ENCODE results near the gene WASHC2A. TPM values are rescaled to one million over a fixed set of nuclear protein-coding genes. Genes with fewer than 3 reads are reported as not detected.
"Not testable (repeated sequence)": the region's sequence is repeated elsewhere in the genome, so short reads cannot be mapped to it uniquely, and the experiment has no call there.

The WASHC2A gene
- total and polyA plus RNA-seq, 2 experiments from 2014 or later: 18.2 to 23.3 TPM

DNA sequence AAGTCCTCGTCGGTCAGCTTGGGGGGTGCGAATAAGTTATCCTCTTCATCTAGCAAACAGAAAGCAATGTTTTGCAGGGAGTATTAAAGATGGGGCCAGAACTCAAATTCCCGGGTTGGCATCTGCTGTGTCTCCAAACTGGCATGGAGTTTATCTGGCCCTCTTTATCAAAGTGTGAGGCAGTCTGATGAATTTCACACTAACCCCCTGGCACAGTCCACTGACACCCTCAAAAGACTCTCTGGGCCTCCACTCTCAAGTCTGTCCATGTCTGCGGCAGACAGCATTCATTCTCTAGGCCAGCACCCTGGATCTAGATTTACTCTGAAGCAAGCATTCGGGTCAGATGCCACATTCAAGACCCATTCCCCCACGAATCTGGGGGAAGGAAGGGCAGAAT, 6.2 kb upstream of the WASHC2A start:
- not testable (repeated sequence) for DNase-seq (ENCODE audit: low read depth in 1 of 2, low spot score in 1 of 2); H3K36me3 ChIP-seq; H3K27ac ChIP-seq; H3K4me3 ChIP-seq; H3K4me1 ChIP-seq (ENCODE audit: low read depth); H3K9me3 ChIP-seq (ENCODE audit: low read depth)
- peaks cover 13% of the 10 kb centered on the region for H3K27me3 ChIP-seq

DNA sequence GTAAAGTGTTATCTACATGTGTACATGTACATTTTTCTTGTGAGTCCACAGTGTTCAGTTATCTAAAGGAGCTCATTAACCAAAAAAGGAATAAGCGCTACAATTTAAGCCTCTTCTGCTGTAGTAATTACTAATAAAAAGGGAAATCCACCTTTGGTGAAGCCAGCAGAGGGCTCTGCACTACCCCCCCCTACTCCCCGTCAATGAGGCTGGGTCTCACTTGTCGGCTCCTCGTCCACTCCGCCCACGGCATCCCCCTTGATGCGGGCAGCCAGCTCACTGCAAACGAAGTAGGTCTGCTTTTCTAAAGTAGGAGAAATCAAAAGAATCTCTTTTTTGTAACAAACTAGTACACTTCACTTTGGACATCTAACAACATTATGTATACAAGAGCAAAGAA, 4.7 kb upstream of the WASHC2A start:
- peak in 1 of 2 donors; percentile 8 for DNase-seq (ENCODE audit: low read depth in 1 of 2, low spot score in 1 of 2)
- peaks cover 8% of the 10 kb centered on the region for H3K27me3 ChIP-seq

DNA sequence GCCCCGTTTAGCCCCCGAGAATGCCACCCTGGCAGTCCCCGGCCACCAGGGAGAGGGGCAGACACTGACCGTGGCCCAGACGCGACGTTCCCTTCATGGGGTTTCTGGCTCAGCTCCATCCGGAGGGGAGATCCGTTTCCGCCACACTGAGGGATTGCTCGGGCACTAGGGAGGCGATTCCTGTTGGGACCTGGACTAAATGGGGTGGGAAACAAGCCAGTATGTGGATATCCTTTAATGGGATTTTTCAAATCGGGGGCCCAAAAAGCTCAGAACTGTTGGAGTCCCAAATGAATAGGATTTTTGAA, 552 bp downstream of the WASHC2A start:
- not testable (repeated sequence) for H3K27me3 ChIP-seq; H3K4me1 ChIP-seq (ENCODE audit: low read depth); H3K27ac ChIP-seq; H3K36me3 ChIP-seq; H3K9me3 ChIP-seq (ENCODE audit: low read depth); DNase-seq (ENCODE audit: low read depth in 1 of 2, low spot score in 1 of 2)
- peak overlapping the region; percentile 60 for H3K4me3 ChIP-seq

More for the DNA sequence above, 4.7 kb upstream of the WASHC2A start:
- H3K4me3 ChIP-seq: no peak overlapping the region
- no peak overlapping the region for H3K27ac ChIP-seq
- H3K4me1 ChIP-seq (ENCODE audit: low read depth): no peaks in the 10 kb centered on the region
- H3K9me3 ChIP-seq (ENCODE audit: low read depth): no peaks in the 10 kb centered on the region
- H3K36me3 ChIP-seq: no peaks in the 10 kb centered on the region
- TF ChIP-seq, protein P1, sequence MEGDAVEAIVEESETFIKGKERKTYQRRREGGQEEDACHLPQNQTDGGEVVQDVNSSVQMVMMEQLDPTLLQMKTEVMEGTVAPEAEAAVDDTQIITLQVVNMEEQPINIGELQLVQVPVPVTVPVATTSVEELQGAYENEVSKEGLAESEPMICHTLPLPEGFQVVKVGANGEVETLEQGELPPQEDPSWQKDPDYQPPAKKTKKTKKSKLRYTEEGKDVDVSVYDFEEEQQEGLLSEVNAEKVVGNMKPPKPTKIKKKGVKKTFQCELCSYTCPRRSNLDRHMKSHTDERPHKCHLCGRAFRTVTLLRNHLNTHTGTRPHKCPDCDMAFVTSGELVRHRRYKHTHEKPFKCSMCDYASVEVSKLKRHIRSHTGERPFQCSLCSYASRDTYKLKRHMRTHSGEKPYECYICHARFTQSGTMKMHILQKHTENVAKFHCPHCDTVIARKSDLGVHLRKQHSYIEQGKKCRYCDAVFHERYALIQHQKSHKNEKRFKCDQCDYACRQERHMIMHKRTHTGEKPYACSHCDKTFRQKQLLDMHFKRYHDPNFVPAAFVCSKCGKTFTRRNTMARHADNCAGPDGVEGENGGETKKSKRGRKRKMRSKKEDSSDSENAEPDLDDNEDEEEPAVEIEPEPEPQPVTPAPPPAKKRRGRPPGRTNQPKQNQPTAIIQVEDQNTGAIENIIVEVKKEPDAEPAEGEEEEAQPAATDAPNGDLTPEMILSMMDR (IDR thresholded peaks at IDR 0.05; ENCODE audit: low read depth, low read length): peak; percentile 6

DNA sequence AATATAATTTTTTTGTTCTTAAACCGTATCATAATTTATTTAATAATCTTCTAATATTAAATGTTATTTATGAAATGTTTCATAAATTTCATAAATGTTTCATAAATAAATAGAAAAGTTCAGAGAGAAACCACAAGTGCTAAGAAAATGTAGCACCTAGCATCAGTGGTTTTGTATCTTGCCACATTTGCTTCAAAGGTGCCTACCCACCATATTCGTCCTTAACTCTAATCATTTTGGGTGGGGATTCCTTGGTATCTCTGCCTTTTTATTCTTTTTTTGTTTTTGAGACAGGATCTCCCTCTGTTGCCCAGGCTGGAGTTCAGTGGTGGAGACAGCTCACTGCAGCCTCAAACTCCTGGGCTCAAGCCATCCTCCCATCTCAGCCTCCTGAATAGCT, 7.4 kb downstream of the WASHC2A start:
- H3K27me3 ChIP-seq; H3K9me3 ChIP-seq (ENCODE audit: low read depth); DNase-seq (ENCODE audit: low read depth in 1 of 2, low spot score in 1 of 2); H3K4me1 ChIP-seq (ENCODE audit: low read depth); H3K36me3 ChIP-seq; H3K4me3 ChIP-seq; H3K27ac ChIP-seq: not testable (repeated sequence)

- H3K9me3 ChIP-seq (ENCODE audit: low read depth): not testable (repeated sequence)
Measured at GRCh38 chr10:50075544-50075943, 7.8 kb downstream of the WASHC2A start.

GRCh38 chr10:50091304-50091703, 23.6 kb downstream of the WASHC2A start:
- not testable (repeated sequence) for H3K27ac ChIP-seq; H3K4me3 ChIP-seq; H3K36me3 ChIP-seq; DNase-seq (ENCODE audit: low read depth in 1 of 2, low spot score in 1 of 2); H3K4me1 ChIP-seq (ENCODE audit: low read depth); H3K9me3 ChIP-seq (ENCODE audit: low read depth); H3K27me3 ChIP-seq

More at GRCh38 chr10:50075544-50075943, 7.8 kb downstream of the WASHC2A start:
- not testable (repeated sequence) for H3K4me3 ChIP-seq; H3K4me1 ChIP-seq (ENCODE audit: low read depth); DNase-seq (ENCODE audit: low read depth in 1 of 2, low spot score in 1 of 2); H3K27me3 ChIP-seq; H3K36me3 ChIP-seq; H3K27ac ChIP-seq

DNA sequence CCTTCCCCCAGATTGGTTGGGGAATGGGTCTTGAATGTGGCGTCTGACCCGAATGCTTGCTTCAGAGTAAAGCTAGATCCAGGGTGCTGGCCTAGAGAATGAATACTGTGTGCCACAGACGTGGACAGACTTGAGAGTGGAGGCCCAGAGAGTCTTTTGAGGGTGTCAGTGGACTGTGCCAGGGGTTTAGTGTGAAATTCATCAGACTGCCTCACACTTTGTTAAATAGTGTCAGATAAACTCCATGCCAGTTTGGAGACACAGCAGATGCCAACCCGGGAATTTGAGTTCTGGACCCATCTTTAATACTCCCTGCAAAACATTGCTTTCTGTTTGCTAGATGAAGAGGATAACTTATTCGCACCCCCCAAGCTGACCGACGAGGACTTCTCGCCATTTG, 25.2 kb downstream of the WASHC2A start:
- not testable (repeated sequence) for H3K27me3 ChIP-seq; H3K9me3 ChIP-seq (ENCODE audit: low read depth); H3K36me3 ChIP-seq; H3K4me1 ChIP-seq (ENCODE audit: low read depth); H3K27ac ChIP-seq; H3K4me3 ChIP-seq; DNase-seq (ENCODE audit: low read depth in 1 of 2, low spot score in 1 of 2)

- not testable (repeated sequence) for H3K9me3 ChIP-seq (ENCODE audit: low read depth); H3K4me3 ChIP-seq; H3K4me1 ChIP-seq (ENCODE audit: low read depth); H3K27ac ChIP-seq; H3K36me3 ChIP-seq; DNase-seq (ENCODE audit: low read depth in 1 of 2, low spot score in 1 of 2); H3K27me3 ChIP-seq
Measured at GRCh38 chr10:50094630-50095029, 26.9 kb downstream of the WASHC2A start.

DNA sequence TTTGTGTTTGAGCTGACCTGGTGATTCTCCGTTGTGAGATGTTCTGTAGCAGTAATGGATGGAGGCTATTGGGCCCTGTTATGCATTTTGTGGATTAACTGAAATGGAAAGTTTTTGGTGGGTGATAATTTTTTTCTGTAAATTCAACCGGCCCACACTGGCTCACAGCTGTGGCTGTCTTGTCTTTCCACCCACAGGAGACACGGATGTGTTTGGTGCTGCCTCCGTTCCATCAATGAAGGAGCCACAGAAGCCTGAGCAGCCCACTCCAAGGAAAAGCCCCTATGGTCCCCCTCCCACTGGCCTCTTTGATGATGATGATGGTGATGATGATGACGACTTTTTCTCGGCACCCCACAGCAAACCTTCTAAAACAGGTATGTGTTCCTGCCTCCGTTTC, 27.6 kb downstream of the WASHC2A start:
- not testable (repeated sequence) for H3K27ac ChIP-seq; H3K27me3 ChIP-seq; H3K9me3 ChIP-seq (ENCODE audit: low read depth); DNase-seq (ENCODE audit: low read depth in 1 of 2, low spot score in 1 of 2); H3K4me1 ChIP-seq (ENCODE audit: low read depth); H3K36me3 ChIP-seq; H3K4me3 ChIP-seq

- not testable (repeated sequence) for H3K27ac ChIP-seq; H3K27me3 ChIP-seq; H3K9me3 ChIP-seq (ENCODE audit: low read depth); H3K36me3 ChIP-seq; H3K4me3 ChIP-seq; H3K4me1 ChIP-seq (ENCODE audit: low read depth); DNase-seq (ENCODE audit: low read depth in 1 of 2, low spot score in 1 of 2)
Measured at GRCh38 chr10:50096722-50097121, 29.0 kb downstream of the WASHC2A start.

GRCh38 chr10:50098645-50099044, 30.9 kb downstream of the WASHC2A start:
- not testable (repeated sequence) for H3K36me3 ChIP-seq; DNase-seq (ENCODE audit: low read depth in 1 of 2, low spot score in 1 of 2); H3K4me3 ChIP-seq; H3K27me3 ChIP-seq; H3K9me3 ChIP-seq (ENCODE audit: low read depth); H3K27ac ChIP-seq; H3K4me1 ChIP-seq (ENCODE audit: low read depth)

GRCh38 chr10:50101139-50101582, 33.4 kb downstream of the WASHC2A start:
- H3K4me3 ChIP-seq; DNase-seq (ENCODE audit: low read depth in 1 of 2, low spot score in 1 of 2); H3K4me1 ChIP-seq (ENCODE audit: low read depth); H3K27me3 ChIP-seq; H3K27ac ChIP-seq; H3K9me3 ChIP-seq (ENCODE audit: low read depth); H3K36me3 ChIP-seq: not testable (repeated sequence)

DNA sequence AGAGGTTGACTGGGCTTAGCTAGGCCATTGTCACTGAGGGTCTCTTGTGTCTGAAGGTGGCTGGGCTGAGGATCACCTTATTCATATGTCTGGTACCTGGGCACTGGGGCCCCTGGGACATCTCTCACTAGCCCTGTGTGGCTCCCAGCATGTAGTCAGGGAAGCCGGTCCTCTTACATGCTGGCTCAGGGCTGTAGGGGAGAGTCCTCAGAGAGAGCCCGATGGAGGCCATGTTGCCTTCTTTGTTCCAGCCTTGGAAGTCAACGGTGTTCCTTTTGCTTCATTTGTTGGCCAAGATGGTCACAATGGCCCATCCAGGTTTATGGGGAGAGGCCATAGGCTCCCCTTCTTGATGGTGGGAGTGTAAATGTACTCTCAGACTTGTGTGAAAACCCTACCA, 34.0 kb downstream of the WASHC2A start:
- not testable (repeated sequence) for H3K4me1 ChIP-seq (ENCODE audit: low read depth); H3K36me3 ChIP-seq; H3K9me3 ChIP-seq (ENCODE audit: low read depth); DNase-seq (ENCODE audit: low read depth in 1 of 2, low spot score in 1 of 2); H3K4me3 ChIP-seq; H3K27me3 ChIP-seq; H3K27ac ChIP-seq

DNA sequence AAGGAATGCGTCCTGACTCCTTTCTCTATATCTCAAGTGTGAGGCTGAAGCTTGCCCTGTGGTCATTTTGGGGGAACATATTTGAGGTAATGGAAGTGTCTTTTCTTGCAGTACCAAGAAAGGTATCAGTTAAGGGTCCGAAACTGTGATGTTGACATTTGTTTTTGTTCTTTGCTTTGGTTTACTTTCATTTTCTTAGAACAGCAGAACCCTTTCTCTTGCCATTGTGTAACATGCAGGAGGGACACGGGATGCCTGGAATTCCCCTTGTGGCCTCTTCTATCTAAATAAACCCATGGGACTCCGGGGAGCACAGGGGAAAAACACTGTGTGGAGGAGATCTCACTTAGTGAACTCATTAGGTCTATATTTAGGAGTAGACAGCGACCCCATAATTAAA, 34.5 kb downstream of the WASHC2A start:
- not testable (repeated sequence) for H3K9me3 ChIP-seq (ENCODE audit: low read depth); DNase-seq (ENCODE audit: low read depth in 1 of 2, low spot score in 1 of 2); H3K4me1 ChIP-seq (ENCODE audit: low read depth); H3K36me3 ChIP-seq; H3K4me3 ChIP-seq; H3K27me3 ChIP-seq; H3K27ac ChIP-seq

Measured in cardiac muscle cell (in vitro differentiated cells and primary cell).